ENCODE data around the gene ALK. TPM values are rescaled to one million over a fixed set of nuclear protein-coding genes. Genes with fewer than 3 reads are reported as not detected.

The ALK gene
- total RNA-seq, 1 experiment from 2014 or later, result not detected

DNA sequence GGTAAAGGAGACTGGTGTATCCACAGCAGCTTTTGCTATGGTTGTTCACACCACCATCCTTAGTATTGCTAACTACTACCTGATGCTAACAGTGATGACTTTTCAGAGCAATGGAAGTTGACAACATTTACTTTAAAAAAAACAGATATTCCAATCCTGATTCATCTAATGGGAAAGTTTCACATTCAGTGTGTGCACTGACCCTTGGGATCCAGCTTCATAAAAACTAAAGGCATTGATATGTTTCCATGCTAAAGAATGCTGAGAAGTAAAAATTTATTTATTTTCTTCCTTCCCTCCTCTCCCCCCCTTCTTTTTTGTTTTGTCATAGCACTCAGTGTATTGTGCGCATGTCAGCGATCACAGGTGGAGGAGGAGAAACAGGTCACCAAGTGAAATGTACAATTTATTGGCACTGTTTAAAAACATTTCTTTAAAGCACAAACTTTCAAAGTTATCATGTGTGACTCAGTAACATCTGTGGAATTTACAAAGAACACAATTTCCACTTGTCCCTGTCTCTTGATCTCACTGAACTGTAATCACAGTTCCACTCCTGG lies 229.9 kb downstream of the ALK start:
- H3K9me3 Mint-ChIP-seq, result peaks cover 15 to 16% of the 10 kb centered on the region in 2 experiments; a peak in 4 of 5 replicates
- H3K4me1 ChIP-seq (ENCODE audit: insufficient read depth, low read length), result no peaks in the 10 kb centered on the region

More for the DNA sequence above, 229.9 kb downstream of the ALK start:
- no peaks in the 10 kb centered on the region for H3K23me2 ChIP-seq (ENCODE audit: insufficient read length, low read depth, low read length, poor library complexity, severe bottlenecking)
- H4K5ac ChIP-seq (ENCODE audit: insufficient read length, low read depth, low read length), result no peak overlapping the region
- no peak overlapping the region for H4K91ac ChIP-seq (ENCODE audit: insufficient read length, low read depth, low read length)
- Mint-ChIP-seq H3K4me1 (no peaks in the 10 kb centered on the region), H3K27me3 (ENCODE audit: low read depth) (peaks cover 4% of the 10 kb centered on the region; the same call in 1 of the 2 replicates), H3K4me3 (no peak overlapping the region), H3K27ac (no peak overlapping the region), H3K36me3 (ENCODE audit: insufficient read depth in 1 of 3, low read depth in 3 of 3) (no peaks in the 10 kb centered on the region; a peak in 2 of 7 replicates)
- no peaks in the 10 kb centered on the region for H3K79me1 ChIP-seq (ENCODE audit: insufficient read depth, low read depth, low read length, poor library complexity, severe bottlenecking)
- no peak overlapping the region for H2BK120ac ChIP-seq (ENCODE audit: low read depth, low read length, poor library complexity, severe bottlenecking)
- no peaks in the 10 kb centered on the region for H3K9me3 ChIP-seq (ENCODE audit: control insufficient read depth, low read depth, low read length)
- no peak overlapping the region for H3K4me2 ChIP-seq (ENCODE audit: insufficient read depth, insufficient read length, low read length)
- H4K8ac ChIP-seq (replicated peaks; ENCODE audit: insufficient read length, low read depth, low read length), result no peak overlapping the region
- no peak overlapping the region for H2AFZ ChIP-seq (ENCODE audit: low read length)
- no peak overlapping the region for H3K9ac ChIP-seq (ENCODE audit: extremely low read depth, insufficient read length, low read length)
- H4K20me1 ChIP-seq (ENCODE audit: control insufficient read depth, insufficient read depth, insufficient read length), result no peaks in the 10 kb centered on the region
- TF ChIP-seq, protein P1, sequence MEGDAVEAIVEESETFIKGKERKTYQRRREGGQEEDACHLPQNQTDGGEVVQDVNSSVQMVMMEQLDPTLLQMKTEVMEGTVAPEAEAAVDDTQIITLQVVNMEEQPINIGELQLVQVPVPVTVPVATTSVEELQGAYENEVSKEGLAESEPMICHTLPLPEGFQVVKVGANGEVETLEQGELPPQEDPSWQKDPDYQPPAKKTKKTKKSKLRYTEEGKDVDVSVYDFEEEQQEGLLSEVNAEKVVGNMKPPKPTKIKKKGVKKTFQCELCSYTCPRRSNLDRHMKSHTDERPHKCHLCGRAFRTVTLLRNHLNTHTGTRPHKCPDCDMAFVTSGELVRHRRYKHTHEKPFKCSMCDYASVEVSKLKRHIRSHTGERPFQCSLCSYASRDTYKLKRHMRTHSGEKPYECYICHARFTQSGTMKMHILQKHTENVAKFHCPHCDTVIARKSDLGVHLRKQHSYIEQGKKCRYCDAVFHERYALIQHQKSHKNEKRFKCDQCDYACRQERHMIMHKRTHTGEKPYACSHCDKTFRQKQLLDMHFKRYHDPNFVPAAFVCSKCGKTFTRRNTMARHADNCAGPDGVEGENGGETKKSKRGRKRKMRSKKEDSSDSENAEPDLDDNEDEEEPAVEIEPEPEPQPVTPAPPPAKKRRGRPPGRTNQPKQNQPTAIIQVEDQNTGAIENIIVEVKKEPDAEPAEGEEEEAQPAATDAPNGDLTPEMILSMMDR (conservative IDR thresholded peaks at IDR 0.05), result no peak
- H3K79me2 ChIP-seq (ENCODE audit: insufficient read depth, low read length), result no peaks in the 10 kb centered on the region
- H2BK20ac ChIP-seq (ENCODE audit: low read depth, low read length, poor library complexity, severe bottlenecking), result no peak overlapping the region
- no peak for DNase-seq
- no peaks in the 10 kb centered on the region; the same call in 1 of the 2 replicates for H3K27me3 ChIP-seq (ENCODE audit: insufficient read depth, low read length)
- H3K4ac ChIP-seq (ENCODE audit: low read depth, low read length), result no peak overlapping the region
- H3K27ac ChIP-seq (ENCODE audit: insufficient read length, low read depth, low read length), result no peak overlapping the region
- H3K18ac ChIP-seq (ENCODE audit: insufficient read length, low read depth, low read length), result no peak overlapping the region
- no peak overlapping the region for H2AK5ac ChIP-seq (ENCODE audit: insufficient read length, low read length)
- H2BK12ac ChIP-seq (ENCODE audit: insufficient read length, low read depth, low read length), result no peak overlapping the region
- no peak overlapping the region for H2BK5ac ChIP-seq (ENCODE audit: insufficient read length, low read length)
- no peak overlapping the region for H3K14ac ChIP-seq (ENCODE audit: insufficient read depth, low read length)
- H3T11ph ChIP-seq (ENCODE audit: low read length), result no peak overlapping the region
- H2BK15ac ChIP-seq (ENCODE audit: low read depth, low read length), result no peak overlapping the region
- H3K23ac ChIP-seq (ENCODE audit: insufficient read length, low read depth, low read length), result no peak overlapping the region
- no CpG with 5 or more reads among the region's 2 CpGs for WGBS (ENCODE audit: extremely low coverage, insufficient read length, low lambda C conversion rate)
- no peak overlapping the region for H3K56ac ChIP-seq (ENCODE audit: insufficient read length, low read depth, low read length)
